GM10248 (cell line): ENCODE results near the gene OR8G5.

Source experiments
- CTCF ChIA-PET: fragments of 300-600 bp; sonication (Branson Sonifier 250); formaldehyde crosslinking; extraction: SDS; loops from one replicate; lab custom pipeline; 2021; ENCODE audit warnings: antibody characterized with exemption; lab: Yijun Ruan, JAX
- POLR2A ChIA-PET: fragments of 350-650 bp; sonication (Branson Sonifier 250); formaldehyde crosslinking; extraction: SDS; loops from one replicate; lab custom pipeline; 2020; ENCODE audit warnings: antibody characterized with exemption; lab: Yijun Ruan, JAX
- DNase-seq: peaks from one replicate; pipeline ENCODE4 v3.0.0; 2012; ENCODE audit errors: extremely low spot score
- TF ChIP-seq, protein P1 (sequence below): IDR thresholded peaks from 2 replicates; pipeline ENCODE4 v1.5.1; 2012; ENCODE audit warnings: mild to moderate bottlenecking, low read depth; ENCODE audit errors: extremely low read depth, missing control alignments, control extremely low read depth

Gene OR8G5

DNA sequence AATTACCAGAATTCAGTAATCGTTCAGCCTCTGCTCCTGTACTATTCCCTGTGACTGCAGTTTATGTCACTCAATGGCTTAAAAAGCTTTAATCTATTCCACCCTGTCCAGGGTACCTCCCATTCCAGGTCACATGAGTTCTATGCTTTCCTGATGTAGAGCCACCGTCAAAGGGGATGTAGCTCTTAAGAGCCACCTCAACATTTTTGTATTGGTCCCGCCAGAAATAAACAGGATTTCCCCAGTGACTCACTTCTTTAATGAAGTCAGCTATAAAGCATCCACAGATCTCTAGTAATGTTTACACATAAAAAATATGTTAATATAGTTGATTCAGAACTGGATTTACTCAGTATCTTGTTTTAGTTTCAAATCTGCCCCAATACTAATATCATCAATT lies 58.9 kb downstream of the OR8G5 start:
- TF ChIP-seq, protein P1, sequence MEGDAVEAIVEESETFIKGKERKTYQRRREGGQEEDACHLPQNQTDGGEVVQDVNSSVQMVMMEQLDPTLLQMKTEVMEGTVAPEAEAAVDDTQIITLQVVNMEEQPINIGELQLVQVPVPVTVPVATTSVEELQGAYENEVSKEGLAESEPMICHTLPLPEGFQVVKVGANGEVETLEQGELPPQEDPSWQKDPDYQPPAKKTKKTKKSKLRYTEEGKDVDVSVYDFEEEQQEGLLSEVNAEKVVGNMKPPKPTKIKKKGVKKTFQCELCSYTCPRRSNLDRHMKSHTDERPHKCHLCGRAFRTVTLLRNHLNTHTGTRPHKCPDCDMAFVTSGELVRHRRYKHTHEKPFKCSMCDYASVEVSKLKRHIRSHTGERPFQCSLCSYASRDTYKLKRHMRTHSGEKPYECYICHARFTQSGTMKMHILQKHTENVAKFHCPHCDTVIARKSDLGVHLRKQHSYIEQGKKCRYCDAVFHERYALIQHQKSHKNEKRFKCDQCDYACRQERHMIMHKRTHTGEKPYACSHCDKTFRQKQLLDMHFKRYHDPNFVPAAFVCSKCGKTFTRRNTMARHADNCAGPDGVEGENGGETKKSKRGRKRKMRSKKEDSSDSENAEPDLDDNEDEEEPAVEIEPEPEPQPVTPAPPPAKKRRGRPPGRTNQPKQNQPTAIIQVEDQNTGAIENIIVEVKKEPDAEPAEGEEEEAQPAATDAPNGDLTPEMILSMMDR: no peak
- no peak for DNase-seq
- ChIA-PET CTCF (no interaction called here), POLR2A (no interaction called here)
